ENCODE data around the gene DGKK.

DGKK gene

DNA sequence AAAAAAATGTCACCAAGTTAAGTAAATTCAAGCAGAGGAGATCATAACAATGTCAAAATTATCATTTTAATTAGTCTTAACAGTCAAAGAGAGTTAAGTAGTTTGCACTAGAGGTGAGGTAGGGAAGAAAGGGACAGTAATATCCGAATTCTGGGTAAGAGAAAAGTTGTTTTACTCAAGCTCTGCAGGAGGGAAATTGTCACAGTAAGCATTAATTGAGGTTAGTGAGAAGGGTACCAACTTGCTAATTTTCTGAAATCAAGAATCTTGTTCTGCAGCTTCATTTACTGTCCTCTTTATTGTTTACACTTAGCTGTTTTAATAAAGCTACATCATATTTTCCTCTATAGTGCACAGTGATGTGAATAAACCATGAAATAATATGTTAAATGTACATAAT lies 11.0 kb downstream of the DGKK start:
- no peak for FAIRE-seq
- no peak for DNase-seq (ENCODE audit: insufficient read length)
- no peak for TF ChIP-seq POLR2AphosphoS5 (IDR thresholded peaks at IDR 0.05; ENCODE audit: low read depth, low read length)
- no peak for TF ChIP-seq TAF1 (IDR thresholded peaks at IDR 0.05; ENCODE audit: borderline replicate concordance, low read depth, low read length)
- TF ChIP-seq POLR2A (IDR thresholded peaks at IDR 0.05; ENCODE audit: low read depth, low read length): no peak

DNA sequence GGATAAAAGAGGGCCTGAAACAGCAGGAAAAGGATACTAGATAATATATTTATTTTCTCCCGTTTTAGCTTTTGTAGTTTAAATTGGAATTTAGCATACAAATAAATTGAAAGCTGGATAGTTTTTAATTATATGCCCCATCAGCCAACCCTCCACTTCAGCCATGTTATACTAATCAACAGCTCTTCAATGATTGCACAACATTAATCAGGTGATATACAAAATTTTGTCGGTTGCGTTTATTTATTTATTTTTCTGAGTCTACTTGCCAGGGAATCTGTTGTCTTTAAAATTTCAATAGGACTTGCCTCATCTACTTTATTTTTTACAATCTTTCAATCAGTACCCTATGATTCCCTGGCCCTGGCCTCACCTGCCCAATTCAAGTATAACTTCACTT lies 12.1 kb downstream of the DGKK start:
- no peak for FAIRE-seq
- no peak for TF ChIP-seq POLR2A (IDR thresholded peaks at IDR 0.05; ENCODE audit: low read depth, low read length)
- TF ChIP-seq POLR2AphosphoS5 (IDR thresholded peaks at IDR 0.05; ENCODE audit: low read depth, low read length): no peak
- no peak for TF ChIP-seq TAF1 (IDR thresholded peaks at IDR 0.05; ENCODE audit: borderline replicate concordance, low read depth, low read length)

DNA sequence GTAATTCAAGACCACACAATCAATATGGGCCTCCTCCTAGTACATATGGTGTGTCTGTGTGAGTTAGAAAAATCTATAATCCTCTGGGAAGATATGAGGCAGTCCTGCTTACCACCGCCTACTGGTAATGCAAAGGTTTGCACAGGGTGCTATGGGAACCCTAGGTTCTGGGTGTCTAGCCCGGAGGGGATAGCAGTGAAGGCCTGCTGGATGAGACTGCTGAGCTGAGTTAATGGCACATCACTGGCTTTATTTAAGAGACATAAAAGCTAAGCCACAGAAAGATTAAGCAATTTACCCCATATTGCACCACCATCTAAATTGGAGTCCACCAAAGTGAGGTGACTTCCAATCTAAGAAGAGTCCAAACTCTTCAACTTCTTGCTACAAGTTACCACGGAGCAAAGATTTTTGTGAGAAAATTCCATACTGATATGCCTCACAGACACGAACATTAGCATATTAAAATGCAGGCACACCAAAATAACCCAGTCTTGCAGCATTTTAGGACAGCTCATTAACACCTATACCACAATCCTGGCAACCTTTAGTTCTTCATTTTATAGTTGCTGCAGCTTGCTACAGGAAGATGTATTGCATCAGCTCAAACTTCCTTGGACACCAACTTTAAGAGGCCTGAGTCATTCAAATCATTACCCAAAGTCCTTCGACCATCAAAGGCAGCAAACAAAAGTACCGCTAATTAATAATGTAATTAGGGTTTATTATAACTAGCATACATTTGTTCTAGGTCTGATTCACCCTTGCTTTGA lies 13.7 kb downstream of the DGKK start:
- DNase-seq (ENCODE audit: insufficient read length) (no peak), FAIRE-seq (no peak)
- no peak for TF ChIP-seq POLR2A (IDR thresholded peaks at IDR 0.05; ENCODE audit: low read depth, low read length)
- TF ChIP-seq TAF1 (IDR thresholded peaks at IDR 0.05; ENCODE audit: borderline replicate concordance, low read depth, low read length): no peak
- no peak for TF ChIP-seq POLR2AphosphoS5 (IDR thresholded peaks at IDR 0.05; ENCODE audit: low read depth, low read length)

More for the DNA sequence above, 12.1 kb downstream of the DGKK start:
- DNase-seq (ENCODE audit: insufficient read length): no peak

DNA sequence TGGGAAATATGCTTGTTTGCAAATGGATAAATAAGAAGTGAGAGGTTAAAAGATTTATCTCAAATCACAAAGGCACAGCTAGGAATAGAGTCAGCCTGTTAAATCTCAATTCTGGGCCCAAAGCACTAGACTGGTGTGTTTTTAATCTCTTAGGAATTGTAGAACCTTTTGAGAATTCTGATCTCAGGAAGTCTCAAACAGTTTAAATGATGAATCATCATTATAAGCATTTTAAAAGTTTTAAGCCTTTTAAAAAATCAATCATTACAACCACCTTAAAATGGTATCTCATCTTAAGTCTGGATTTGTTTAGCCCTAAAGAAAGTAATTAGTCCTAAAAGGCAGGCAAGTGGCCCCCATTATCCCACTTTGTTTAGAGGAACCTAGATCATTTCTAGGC lies 17.8 kb downstream of the DGKK start:
- TF ChIP-seq POLR2A (IDR thresholded peaks at IDR 0.05; ENCODE audit: low read depth, low read length) (no peak), POLR2AphosphoS5 (IDR thresholded peaks at IDR 0.05; ENCODE audit: low read depth, low read length) (no peak), TAF1 (IDR thresholded peaks at IDR 0.05; ENCODE audit: borderline replicate concordance, low read depth, low read length) (no peak)
- no peak for FAIRE-seq
- no peak for DNase-seq (ENCODE audit: insufficient read length)

DNA sequence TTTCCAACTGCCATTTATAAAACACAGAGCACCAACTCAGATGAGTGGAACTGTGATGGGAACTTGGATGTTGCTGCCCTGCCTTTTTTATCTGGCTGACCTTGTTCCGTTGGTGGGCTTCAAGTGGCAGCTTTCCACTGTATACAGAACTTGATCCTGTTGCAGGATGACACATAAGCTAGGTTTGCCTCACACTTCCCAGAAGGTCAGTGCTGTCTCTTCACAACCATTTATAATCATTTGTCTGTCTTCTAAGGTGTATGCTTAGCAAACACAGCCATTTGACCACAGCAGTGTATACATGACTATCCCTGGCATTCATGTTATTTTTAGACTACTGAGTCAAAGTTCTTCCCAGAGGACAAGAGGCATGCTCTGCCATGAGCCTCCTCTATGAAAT lies 20.3 kb downstream of the DGKK start:
- DNase-seq (ENCODE audit: insufficient read length): no peak
- no peak for TF ChIP-seq POLR2A (IDR thresholded peaks at IDR 0.05; ENCODE audit: low read depth, low read length)
- TF ChIP-seq POLR2AphosphoS5 (IDR thresholded peaks at IDR 0.05; ENCODE audit: low read depth, low read length): no peak
- TF ChIP-seq TAF1 (IDR thresholded peaks at IDR 0.05; ENCODE audit: borderline replicate concordance, low read depth, low read length): no peak
- no peak for FAIRE-seq

DNA sequence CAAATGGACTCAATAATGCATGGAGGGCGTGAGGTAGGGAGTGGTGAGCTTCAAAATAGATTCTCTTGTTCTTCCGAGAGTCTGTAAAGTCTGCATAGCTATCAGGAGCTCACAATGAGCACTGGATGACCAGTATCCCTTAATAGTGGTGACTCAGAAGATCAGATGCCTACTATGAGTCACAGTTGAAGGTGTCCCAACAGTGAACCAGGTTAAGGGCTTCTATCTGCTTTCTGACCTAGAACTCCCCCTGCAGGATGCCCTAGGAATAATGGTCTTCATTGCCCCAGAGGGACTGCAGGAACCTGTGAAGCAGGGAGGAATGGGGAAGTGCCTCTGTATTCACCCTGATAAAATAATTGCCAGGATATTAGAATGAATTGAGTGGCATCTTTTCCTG lies 22.1 kb downstream of the DGKK start:
- FAIRE-seq: no peak
- DNase-seq (ENCODE audit: insufficient read length): no peak
- TF ChIP-seq POLR2A (IDR thresholded peaks at IDR 0.05; ENCODE audit: low read depth, low read length) (no peak), TAF1 (IDR thresholded peaks at IDR 0.05; ENCODE audit: borderline replicate concordance, low read depth, low read length) (no peak), POLR2AphosphoS5 (IDR thresholded peaks at IDR 0.05; ENCODE audit: low read depth, low read length) (no peak)

DNA sequence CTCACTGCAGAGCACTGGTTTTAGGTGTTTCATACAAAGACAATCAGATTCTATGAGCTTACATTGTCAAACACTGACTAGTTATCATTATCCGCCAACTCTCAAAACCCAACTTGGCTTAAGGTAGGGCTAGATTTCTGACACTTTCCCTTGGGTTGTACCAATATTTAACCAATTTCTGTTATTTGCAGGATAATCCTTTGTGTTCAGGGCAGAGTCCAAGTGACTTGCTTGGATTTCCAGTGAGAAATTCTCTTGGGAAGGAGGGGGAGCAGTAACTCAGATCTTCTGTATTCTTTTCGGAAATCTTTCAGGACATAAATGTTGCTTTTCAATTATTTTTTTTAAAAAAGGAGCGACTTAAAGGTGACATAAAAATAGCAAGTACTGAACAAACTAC lies 23.1 kb downstream of the DGKK start:
- FAIRE-seq: no peak
- TF ChIP-seq POLR2A (IDR thresholded peaks at IDR 0.05; ENCODE audit: low read depth, low read length) (no peak), TAF1 (IDR thresholded peaks at IDR 0.05; ENCODE audit: borderline replicate concordance, low read depth, low read length) (no peak), POLR2AphosphoS5 (IDR thresholded peaks at IDR 0.05; ENCODE audit: low read depth, low read length) (no peak)
- DNase-seq (ENCODE audit: insufficient read length): no peak

DNA sequence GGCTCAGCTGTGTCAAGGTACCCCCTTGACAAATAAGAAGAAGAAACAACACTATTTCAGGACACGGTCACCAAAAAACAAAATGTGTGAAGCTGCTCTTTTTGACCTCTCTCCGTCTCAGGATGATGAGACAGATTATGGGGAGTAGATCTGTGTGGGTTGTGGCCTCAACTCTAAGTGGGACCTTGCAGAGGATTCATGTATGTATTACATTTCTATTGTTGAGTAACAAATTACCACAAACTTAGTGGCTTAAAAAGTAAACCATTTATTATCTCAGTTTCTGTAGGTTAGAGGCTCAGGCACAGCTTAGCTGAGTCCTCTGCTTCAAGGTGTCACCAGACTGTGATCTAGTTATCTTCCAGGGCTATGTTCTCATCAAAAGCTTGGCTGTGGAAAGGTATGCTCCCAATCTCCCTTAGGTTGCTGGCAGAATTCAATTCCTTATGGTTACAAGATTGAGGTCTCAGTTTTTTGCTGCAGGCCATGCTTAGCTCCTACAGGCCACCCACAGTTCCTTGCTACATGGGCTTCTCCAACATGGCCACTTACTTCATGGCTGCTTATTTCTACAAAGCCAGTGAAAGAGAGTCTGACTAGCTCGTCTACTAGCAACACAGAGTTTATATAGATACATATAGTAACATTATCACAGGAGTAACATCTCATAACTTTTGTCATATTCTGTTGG lies 28.1 kb downstream of the DGKK start:
- FAIRE-seq (no peak), DNase-seq (ENCODE audit: insufficient read length) (no peak)
- no peak for TF ChIP-seq POLR2A (IDR thresholded peaks at IDR 0.05; ENCODE audit: low read depth, low read length)
- TF ChIP-seq TAF1 (IDR thresholded peaks at IDR 0.05; ENCODE audit: borderline replicate concordance, low read depth, low read length): no peak
- no peak for TF ChIP-seq POLR2AphosphoS5 (IDR thresholded peaks at IDR 0.05; ENCODE audit: low read depth, low read length)

DNA sequence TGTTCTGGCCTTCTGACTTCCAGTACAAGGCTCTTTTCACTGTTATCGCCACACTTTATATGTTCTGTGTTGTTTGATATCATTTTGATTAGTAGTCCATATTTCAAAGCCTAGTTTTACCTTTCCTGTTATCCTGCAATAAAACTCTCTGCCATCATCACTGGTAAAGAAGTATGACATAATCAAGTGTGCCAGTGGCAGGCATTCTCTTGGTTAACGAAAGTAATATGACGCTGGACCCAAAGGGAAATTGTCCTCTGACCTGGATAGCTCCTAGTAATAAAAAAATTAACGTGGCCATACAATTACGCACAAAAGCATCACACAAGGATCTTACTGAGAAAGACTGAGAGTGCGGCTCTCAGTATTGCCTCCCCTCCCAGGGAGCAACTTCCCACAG lies 33.8 kb downstream of the DGKK start:
- TF ChIP-seq POLR2AphosphoS5 (IDR thresholded peaks at IDR 0.05; ENCODE audit: low read depth, low read length) (no peak), TAF1 (IDR thresholded peaks at IDR 0.05; ENCODE audit: borderline replicate concordance, low read depth, low read length) (no peak), POLR2A (IDR thresholded peaks at IDR 0.05; ENCODE audit: low read depth, low read length) (no peak)
- FAIRE-seq: no peak
- no peak for DNase-seq (ENCODE audit: insufficient read length)

DNA sequence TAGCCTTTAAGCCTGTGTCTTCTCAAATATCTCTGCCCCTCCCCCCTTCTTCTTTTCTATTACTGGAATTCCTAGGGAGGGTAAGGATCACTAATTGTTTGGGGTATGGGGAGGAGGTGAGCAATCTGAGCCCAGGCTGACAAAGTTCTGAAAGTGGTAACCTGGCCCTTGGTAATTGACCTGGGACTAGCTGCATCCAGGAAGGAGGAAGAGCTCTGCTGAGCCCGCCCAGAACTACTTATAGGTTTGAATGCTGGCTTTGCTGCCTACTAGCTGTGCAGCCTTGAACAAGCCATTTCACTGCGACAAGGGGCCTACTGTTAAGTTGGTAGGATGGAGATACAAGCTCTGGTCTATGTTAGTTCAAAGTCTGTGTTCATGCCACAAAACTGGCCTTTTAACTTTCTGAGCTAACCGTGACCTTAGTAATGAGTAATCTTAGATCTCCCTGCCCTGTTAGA lies 37.8 kb downstream of the DGKK start:
- no peak for TF ChIP-seq POLR2A (IDR thresholded peaks at IDR 0.05; ENCODE audit: low read depth, low read length)
- TF ChIP-seq POLR2AphosphoS5 (IDR thresholded peaks at IDR 0.05; ENCODE audit: low read depth, low read length): no peak
- TF ChIP-seq TAF1 (IDR thresholded peaks at IDR 0.05; ENCODE audit: borderline replicate concordance, low read depth, low read length): no peak
- no peak for DNase-seq (ENCODE audit: insufficient read length)
- no peak for FAIRE-seq

DNA sequence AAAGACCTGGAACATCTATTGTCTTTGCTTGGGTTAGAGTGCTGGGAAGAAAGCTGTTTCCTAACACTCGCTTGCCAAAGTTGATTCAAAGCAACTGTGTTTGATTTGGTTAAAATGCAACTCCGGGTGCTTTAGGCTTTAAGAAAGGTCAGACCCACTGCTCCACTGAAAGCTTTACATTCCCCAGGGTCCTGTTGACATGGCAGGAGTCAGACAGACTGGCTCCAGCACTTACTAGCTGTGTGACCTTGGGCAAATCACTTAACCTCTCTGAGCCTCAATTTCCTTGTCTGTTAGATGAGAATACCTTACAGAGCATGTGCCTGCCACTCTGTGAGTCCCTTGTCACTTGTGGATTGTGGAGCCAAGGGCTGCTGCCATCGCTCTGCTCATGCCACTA lies 39.0 kb downstream of the DGKK start:
- no peak for DNase-seq (ENCODE audit: insufficient read length)
- no peak for FAIRE-seq
- TF ChIP-seq POLR2AphosphoS5 (IDR thresholded peaks at IDR 0.05; ENCODE audit: low read depth, low read length) (no peak), POLR2A (IDR thresholded peaks at IDR 0.05; ENCODE audit: low read depth, low read length) (no peak), TAF1 (IDR thresholded peaks at IDR 0.05; ENCODE audit: borderline replicate concordance, low read depth, low read length) (no peak)
